Measurements from ENCODE around the gene CACNA1A.

Gene CACNA1A

GRCh38 chr19:13459351-13459750, 46.9 kb downstream of the CACNA1A start:
- TF ChIP-seq CTCF (IDR thresholded peaks at IDR 0.05; ENCODE audit: low read depth, low read length, missing control alignments), result no peak
- no peak for DNase-seq (ENCODE audit: low read depth)
- no peak overlapping the region for H3K4me3 ChIP-seq (ENCODE audit: low read depth, low read length)

- no peak overlapping the region for H3K4me3 ChIP-seq (ENCODE audit: low read depth, low read length)
- TF ChIP-seq CTCF (IDR thresholded peaks at IDR 0.05; ENCODE audit: low read depth, low read length, missing control alignments), result no peak
- no peak for DNase-seq (ENCODE audit: low read depth)
Observed at GRCh38 chr19:13451434-13451995, 54.8 kb downstream of the CACNA1A start.

- H3K4me3 ChIP-seq (ENCODE audit: low read depth, low read length), result no peak overlapping the region
- no peak for TF ChIP-seq CTCF (IDR thresholded peaks at IDR 0.05; ENCODE audit: low read depth, low read length, missing control alignments)
- DNase-seq (ENCODE audit: low read depth), result no peak
Observed at GRCh38 chr19:13447978-13448377, 58.3 kb downstream of the CACNA1A start.

GRCh38 chr19:13441810-13442512, 64.3 kb downstream of the CACNA1A start:
- no peak for TF ChIP-seq CTCF (IDR thresholded peaks at IDR 0.05; ENCODE audit: low read depth, low read length, missing control alignments)
- no peak overlapping the region for H3K4me3 ChIP-seq (ENCODE audit: low read depth, low read length)
- no peak for DNase-seq (ENCODE audit: low read depth)

- TF ChIP-seq CTCF (IDR thresholded peaks at IDR 0.05; ENCODE audit: low read depth, low read length, missing control alignments), result no peak
- no peak for DNase-seq (ENCODE audit: low read depth)
- H3K4me3 ChIP-seq (ENCODE audit: low read depth, low read length), result no peak overlapping the region
Observed at GRCh38 chr19:13437919-13438618, 68.2 kb downstream of the CACNA1A start.

- DNase-seq (ENCODE audit: low read depth), result no peak
- no peak overlapping the region for H3K4me3 ChIP-seq (ENCODE audit: low read depth, low read length)
- no peak for TF ChIP-seq CTCF (IDR thresholded peaks at IDR 0.05; ENCODE audit: low read depth, low read length, missing control alignments)
Observed at GRCh38 chr19:13436352-13436751, 69.9 kb downstream of the CACNA1A start.
